C4-2B (cell line): ENCODE measurements around the gene KLC1.

ENCODE experiments used
- H3K27ac ChIP-seq: fragments of 450-650 bp; 2 replicates; pipeline ENCODE4 v1.5.1; 2017
- CTCF ChIP-seq: fragments of 450-650 bp; conservative IDR thresholded peaks from 2 replicates; pipeline ENCODE4 v1.5.1; 2017; ENCODE audit warnings: mild to moderate bottlenecking
- ZFX ChIP-seq: fragments of 450-650 bp; IDR thresholded peaks from 2 replicates; pipeline ENCODE4 v1.6.1; 2017

The KLC1 gene

GRCh38 chr14:103718572-103718971, 89.6 kb downstream of the KLC1 start:
- no peak for TF ChIP-seq CTCF
- TF ChIP-seq ZFX = no peak
- H3K27ac ChIP-seq = no peak overlapping the region

GRCh38 chr14:103719751-103720150, 90.7 kb downstream of the KLC1 start:
- H3K27ac ChIP-seq = no peak overlapping the region
- TF ChIP-seq CTCF (no peak), ZFX (no peak)

- TF ChIP-seq CTCF (no peak), ZFX (no peak)
- no peak overlapping the region for H3K27ac ChIP-seq
Observed at GRCh38 chr14:103721334-103722120, 92.5 kb downstream of the KLC1 start.

GRCh38 chr14:103723748-103724081, 94.7 kb downstream of the KLC1 start:
- H3K27ac ChIP-seq = peak overlapping the region; percentile 6; the same call in 1 of the 2 replicates
- TF ChIP-seq ZFX = no peak
- TF ChIP-seq CTCF = no peak

GRCh38 chr14:103724116-103724515, 95.1 kb downstream of the KLC1 start:
- TF ChIP-seq CTCF (no peak), ZFX (no peak)
- no peak overlapping the region for H3K27ac ChIP-seq

- TF ChIP-seq CTCF (no peak), ZFX (no peak)
- H3K27ac ChIP-seq = peak overlapping the region; percentile 96
Observed at GRCh38 chr14:103725001-103725682, 96.1 kb downstream of the KLC1 start.

GRCh38 chr14:103725739-103726395, 96.9 kb downstream of the KLC1 start:
- no peak for TF ChIP-seq CTCF
- TF ChIP-seq ZFX = no peak
- peak overlapping the region; percentile 96 for H3K27ac ChIP-seq
